GM10847 (cell line): ENCODE measurements around the gene BTBD9.

ENCODE experiments used
- POLR2A ChIP-seq: IDR thresholded peaks from 2 replicates; pipeline ENCODE4 v1.6.1; 2011; ENCODE audit not compliant: insufficient read length; ENCODE audit errors: extremely low read depth

The BTBD9 gene

DNA sequence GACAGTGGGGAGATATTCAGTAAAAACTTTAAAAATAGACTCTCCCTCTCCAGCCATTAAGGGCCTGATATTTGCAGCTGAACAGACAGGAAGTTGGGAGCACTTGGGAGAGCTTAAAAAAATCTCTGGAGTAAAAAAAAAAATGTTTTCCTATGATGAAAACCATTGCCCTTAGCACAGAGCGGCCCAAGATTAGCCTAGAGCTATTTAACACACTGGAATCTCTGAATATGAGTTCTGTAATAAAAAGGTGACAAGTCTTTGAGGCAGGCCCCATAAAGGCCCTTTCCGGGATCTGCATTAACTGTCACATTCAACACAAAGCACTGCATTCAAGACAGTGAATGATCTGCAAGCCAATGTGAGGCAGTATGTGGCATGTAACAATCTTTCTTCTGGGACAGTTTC, 426.5 kb downstream of the BTBD9 start:
- TF ChIP-seq POLR2A, result no peak

DNA sequence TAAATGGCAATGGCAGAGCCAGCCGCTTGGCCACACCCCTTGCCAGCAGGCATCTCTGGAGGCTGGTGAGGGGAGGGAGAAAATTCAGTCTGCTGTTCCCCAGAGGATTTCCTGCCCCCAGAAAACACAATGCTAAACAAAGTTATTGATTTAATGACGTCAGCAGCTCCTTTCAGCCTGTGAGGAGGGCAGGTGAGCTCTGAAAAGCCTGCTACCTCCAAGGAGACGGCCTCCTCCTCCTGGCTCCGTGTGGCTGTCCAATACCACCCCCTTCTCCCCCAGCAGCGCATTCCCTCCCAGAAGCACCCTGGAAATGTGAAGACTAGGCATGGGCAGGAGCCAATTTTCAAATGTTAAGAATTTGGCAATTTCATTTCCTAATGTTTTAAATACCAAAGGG, 427.1 kb downstream of the BTBD9 start:
- no peak for TF ChIP-seq POLR2A

DNA sequence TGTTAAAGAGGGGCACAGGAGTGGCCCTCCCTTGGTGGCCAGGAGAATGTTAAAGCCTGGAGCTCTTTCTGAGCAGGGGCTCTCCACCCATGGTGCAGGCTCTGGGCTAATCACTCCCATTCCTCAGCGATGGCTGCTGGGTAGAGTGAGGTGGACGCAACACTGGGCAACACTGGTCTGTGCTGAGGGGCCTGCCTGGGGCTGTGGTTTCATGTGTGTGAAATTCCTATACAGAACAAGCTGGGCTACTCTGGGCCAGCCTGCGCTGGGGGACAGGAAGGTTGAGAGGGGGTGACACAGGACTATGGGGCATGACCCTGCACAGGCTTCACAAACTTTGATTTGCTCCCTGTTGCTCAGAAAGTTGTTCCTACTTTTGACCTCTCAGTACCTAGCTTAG, 427.6 kb downstream of the BTBD9 start:
- TF ChIP-seq POLR2A, result no peak

- no peak for TF ChIP-seq POLR2A
Measured at GRCh38 chr6:38209371-38210260, 430.1 kb downstream of the BTBD9 start.

DNA sequence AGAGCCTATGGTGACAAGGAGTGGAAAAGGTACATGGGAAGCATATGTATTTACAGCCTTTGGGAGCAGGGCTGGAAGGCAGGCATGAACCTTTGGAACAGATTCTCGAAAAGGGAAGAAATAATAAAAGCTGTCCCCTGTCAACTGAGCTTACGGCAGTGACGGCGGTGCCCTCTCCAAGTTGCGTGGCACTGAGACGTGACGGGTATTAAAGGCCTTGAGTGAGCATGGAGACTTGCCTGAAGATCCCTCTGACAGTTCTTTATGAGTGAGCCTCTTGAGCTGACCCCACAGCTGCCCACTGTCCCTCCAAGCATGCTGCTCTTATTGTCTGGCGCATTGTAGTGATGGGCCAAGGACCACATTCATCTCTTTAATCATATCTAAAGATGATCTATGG, 431.7 kb downstream of the BTBD9 start:
- no peak for TF ChIP-seq POLR2A

DNA sequence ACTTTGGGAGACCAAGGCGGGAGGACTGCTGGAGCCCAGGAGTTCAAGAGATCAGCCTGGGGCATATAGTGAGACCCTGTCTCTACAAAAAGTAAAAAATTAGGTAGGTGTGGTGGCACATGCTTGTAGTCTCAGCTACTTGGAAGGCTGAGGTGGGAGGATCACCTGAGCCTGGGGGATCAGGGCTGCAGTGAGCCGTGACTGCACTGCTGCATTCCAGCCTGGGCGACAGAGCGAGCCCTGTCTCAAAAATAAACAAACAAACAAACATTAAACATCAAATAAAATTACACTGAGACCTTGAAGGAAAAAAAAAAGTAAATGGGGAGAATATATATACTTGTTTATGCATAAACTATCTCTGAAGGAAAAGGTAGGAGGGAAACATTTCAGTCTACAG, 432.4 kb downstream of the BTBD9 start:
- TF ChIP-seq POLR2A, result no peak

- no peak for TF ChIP-seq POLR2A
Measured at GRCh38 chr6:38198219-38198618, 441.5 kb downstream of the BTBD9 start.

GRCh38 chr6:38195113-38195635, 444.6 kb downstream of the BTBD9 start:
- TF ChIP-seq POLR2A, result no peak

- TF ChIP-seq POLR2A, result no peak
Measured at GRCh38 chr6:38194589-38194988, 445.1 kb downstream of the BTBD9 start.

GRCh38 chr6:38194282-38194572, 445.5 kb downstream of the BTBD9 start:
- TF ChIP-seq POLR2A, result no peak

DNA sequence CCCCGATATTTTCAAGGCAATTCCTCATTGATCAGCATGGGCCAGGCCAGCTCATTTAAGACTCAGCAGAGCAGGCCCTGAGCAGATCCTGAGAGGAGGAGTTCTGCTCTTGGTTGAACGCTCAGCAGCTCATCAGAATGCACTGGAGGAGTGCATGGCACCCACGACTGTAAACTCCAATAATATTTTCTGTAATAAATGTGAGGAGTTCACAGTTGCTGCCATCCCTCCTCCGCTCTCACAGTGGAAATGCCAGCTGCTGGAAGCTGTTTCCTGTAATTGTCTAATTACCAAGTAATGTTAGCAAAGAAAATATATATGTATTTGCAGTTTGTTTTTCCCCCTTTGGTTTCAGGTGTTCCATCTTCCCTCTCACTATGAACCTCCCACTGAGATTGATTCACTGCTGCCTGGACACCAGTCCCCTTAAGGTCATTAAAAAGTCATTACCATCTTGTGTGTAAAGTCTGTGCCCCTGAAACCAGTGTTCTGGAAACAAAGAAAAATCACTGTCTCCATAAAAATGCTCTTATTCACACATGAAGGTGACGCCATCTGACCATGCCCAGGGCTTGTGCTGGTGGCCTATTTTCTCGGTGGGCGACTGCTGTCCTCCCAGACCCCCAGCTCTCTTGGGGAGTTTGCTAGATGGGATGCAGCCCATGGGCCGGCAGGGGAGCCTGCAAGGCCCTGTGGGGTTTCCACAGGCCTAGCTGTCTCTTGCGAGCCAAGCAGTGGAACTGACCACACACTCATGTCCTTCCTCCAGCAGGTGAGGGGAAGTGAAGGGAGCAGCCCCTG, 446.0 kb downstream of the BTBD9 start:
- TF ChIP-seq POLR2A, result no peak

- TF ChIP-seq POLR2A, result no peak
Measured at GRCh38 chr6:38193051-38193450, 446.7 kb downstream of the BTBD9 start.

DNA sequence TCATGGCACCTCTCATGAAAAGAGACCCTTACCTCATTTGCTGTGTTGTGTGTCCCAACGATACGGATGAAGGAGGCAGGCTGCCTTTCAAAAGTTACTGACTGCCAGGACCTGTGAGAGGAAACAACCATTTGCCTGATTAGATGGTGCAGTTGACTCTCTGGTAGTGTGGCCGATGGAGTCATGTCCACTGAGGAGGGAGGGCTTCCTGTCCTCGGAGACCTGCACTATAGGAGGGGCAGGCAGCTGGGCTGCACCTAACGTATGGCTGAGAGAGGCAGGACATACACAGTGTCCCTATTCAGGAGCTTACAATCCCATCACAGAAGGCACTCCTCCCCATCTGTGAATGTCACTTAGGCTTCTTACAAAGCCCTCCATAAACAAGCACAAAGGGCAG, 447.2 kb downstream of the BTBD9 start:
- no peak for TF ChIP-seq POLR2A

DNA sequence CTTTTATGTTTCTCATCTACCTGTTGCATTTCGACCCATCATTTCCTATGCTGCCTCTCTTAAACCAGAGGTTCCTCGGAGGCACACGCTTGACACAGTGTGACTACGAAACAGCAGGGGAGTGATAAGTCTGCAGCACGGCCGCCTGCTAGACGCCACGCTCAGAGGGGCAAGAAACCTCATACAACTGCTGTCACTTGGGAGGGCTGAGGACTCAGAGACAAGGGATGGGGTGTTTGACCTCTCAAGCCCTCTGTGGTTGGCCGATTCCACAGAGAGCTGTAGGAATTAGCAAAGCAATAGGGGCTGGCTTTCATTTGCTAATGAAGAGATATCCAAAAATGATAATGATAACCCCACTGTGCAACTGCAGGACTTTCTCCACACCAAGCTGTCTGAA, 447.7 kb downstream of the BTBD9 start:
- no peak for TF ChIP-seq POLR2A

DNA sequence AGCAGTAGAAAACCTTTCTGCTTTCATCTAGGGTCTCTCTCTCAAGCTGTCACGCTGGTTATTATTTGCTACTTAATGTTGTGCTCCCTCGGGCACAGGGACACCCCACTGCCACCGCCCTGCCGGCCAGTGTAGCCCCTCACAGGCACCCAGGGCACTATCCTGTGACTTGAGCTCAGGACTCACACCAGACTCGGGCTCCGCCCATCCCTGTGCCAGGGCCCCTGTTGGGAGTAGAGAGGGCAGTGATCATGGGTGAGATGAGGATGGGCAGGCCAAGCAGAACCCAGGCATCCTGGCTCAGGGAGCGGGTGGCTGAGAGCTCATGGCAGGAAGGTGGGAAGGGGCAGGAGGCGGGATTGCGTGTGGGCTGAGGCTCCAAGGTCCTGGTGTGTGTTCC, 448.3 kb downstream of the BTBD9 start:
- TF ChIP-seq POLR2A, result no peak

DNA sequence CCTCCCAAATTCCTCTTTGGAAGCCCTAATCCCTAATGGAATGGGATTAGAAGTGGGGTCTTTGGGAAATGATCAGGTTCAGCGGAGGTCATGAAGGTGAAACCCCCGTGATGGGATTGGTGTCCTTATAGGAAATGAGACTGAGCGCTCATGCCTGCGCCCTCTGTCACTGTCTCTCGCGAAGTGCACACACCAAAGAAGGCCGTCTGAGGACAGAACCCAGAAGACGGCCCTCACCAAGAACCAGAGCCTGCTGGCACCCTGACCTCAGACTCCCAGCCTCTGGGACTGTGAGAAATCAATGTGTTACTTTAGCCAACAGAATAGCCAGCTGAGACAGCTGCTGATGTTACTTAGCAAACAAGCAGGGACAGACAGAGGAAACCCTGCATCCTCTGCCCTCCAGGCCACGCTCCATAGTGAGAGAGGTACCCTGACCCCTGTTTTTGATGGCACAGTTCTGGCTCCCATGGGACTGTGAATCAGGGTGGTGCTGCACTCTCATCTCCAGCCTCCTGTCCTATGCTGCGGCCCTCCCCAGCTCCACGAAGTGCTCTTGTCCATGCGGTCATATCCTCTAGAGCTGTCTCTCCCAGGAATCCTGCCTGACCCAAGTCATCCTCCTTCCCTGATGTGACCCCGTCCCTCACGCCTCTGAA, 450.9 kb downstream of the BTBD9 start:
- no peak for TF ChIP-seq POLR2A
